ENCODE results near the gene NEDD4. TPM values are rescaled to one million over a fixed set of nuclear protein-coding genes. Genes with fewer than 3 reads are reported as not detected.
"Not testable (repeated sequence)": the region's sequence is repeated elsewhere in the genome, so short reads cannot be mapped to it uniquely, and the experiment has no call there.

NEDD4 gene
- polyA plus RNA-seq, 4 donors: 5.6 to 24.0 (median 8.9) TPM

DNA sequence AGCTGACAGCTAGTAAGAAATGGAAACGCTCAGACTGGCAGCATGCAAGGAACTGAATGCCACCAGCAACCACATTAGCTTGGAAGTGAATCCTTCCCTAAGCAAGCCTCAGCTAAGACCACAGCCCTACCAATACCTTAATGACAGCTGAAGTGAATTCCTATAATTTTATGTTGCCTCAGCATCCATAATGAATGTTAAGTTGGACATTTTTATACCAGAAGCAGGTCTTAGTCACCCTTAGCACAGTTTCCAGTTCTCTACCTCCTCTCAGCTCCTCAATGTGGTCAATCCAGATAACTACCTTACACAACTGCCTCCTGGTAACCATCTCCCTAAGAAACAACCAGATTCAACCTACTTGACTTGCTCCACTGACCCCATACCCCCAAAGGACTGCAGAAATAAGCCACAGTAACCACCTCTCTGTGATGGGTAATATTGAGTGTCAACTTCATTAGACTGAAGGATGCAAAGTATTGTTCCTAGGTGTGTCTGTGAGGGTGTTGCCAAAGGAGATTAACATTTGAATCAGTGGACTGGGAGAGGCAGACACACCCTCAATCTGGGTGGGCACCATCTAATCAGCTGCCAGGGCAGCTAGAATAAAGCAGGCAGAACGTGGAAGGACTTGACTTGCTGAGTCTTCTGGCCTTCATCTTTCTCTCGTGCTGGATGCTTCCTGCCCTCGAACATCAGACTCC, 33.5 kb downstream of the NEDD4 start:
- FAIRE-seq: no peak
- Histone ChIP-seq H3K4me1 (ENCODE audit: control insufficient read depth in 3 of 3, insufficient read depth in 2 of 3, low read depth in 1 of 3, low read length in 2 of 3) (peaks cover 0 to 12% (median 8%) of the 10 kb centered on the region in 3 donors), H3K27ac (ENCODE audit: low read depth in 1 of 3, low read length in 2 of 3) (no peak overlapping the region), H3K4me3 (ENCODE audit: low read depth in 1 of 3, low read length in 3 of 3) (no peak overlapping the region), H3K36me3 (ENCODE audit: control insufficient read depth in 3 of 3, insufficient read depth in 2 of 3, low read depth in 1 of 3, low read length in 3 of 3) (peaks cover 0 to 4% (median 0%) of the 10 kb centered on the region in 3 donors), H3K27me3 (ENCODE audit: control insufficient read depth in 3 of 3, insufficient read depth in 3 of 3, low read length in 3 of 3) (no peaks in the 10 kb centered on the region), H3K9me3 (ENCODE audit: control insufficient read depth in 2 of 2, insufficient read depth in 1 of 2, low read depth in 1 of 2, low read length in 1 of 2) (peaks cover 0 to 1% of the 10 kb centered on the region in 2 donors)
- peak in 1 of 2 donors; percentile 15 for DNase-seq
- WGBS, 3 donors: 32 to 60% (median 52%) methylated on average over 4 of the region's 4 CpGs

DNA sequence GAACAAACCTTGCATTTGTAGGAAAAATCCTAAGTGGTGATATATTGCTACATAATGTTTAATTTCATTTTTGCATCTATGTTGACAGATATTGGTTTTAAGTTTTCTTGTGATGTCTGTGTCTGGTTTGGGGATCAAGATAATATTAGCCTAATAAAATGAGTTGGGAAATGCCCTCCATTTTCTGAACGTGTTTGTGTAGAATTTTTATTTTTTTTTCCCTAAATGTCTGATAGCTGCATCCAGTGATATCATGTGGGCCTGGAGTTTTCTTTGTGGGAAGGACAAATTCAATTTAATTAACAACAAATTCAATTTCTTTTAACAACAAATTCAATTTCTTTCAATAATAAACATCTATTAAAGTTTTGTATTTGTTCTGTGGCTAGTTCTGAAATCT, 35.1 kb downstream of the NEDD4 start:
- WGBS, 3 donors: 55 to 72% (median 63%) methylated on average over 1 of the region's 1 CpG
- DNase-seq (no peak), FAIRE-seq (no peak)
- peaks cover 0 to 2% of the 10 kb centered on the region in 2 donors for H3K9me3 ChIP-seq (ENCODE audit: control insufficient read depth in 2 of 2, insufficient read depth in 1 of 2, low read depth in 1 of 2, low read length in 1 of 2)
- H3K4me1 ChIP-seq (ENCODE audit: control insufficient read depth in 3 of 3, insufficient read depth in 2 of 3, low read depth in 1 of 3, low read length in 2 of 3): peaks cover 0 to 14% (median 9%) of the 10 kb centered on the region in 3 donors
- no peak overlapping the region for H3K4me3 ChIP-seq (ENCODE audit: low read depth in 1 of 3, low read length in 3 of 3)
- H3K27ac ChIP-seq (ENCODE audit: low read depth in 1 of 3, low read length in 2 of 3): no peak overlapping the region
- peaks cover 0 to 2% (median 0%) of the 10 kb centered on the region in 3 donors for H3K36me3 ChIP-seq (ENCODE audit: control insufficient read depth in 3 of 3, insufficient read depth in 2 of 3, low read depth in 1 of 3, low read length in 3 of 3)
- H3K27me3 ChIP-seq (ENCODE audit: control insufficient read depth in 3 of 3, insufficient read depth in 3 of 3, low read length in 3 of 3): no peaks in the 10 kb centered on the region

DNA sequence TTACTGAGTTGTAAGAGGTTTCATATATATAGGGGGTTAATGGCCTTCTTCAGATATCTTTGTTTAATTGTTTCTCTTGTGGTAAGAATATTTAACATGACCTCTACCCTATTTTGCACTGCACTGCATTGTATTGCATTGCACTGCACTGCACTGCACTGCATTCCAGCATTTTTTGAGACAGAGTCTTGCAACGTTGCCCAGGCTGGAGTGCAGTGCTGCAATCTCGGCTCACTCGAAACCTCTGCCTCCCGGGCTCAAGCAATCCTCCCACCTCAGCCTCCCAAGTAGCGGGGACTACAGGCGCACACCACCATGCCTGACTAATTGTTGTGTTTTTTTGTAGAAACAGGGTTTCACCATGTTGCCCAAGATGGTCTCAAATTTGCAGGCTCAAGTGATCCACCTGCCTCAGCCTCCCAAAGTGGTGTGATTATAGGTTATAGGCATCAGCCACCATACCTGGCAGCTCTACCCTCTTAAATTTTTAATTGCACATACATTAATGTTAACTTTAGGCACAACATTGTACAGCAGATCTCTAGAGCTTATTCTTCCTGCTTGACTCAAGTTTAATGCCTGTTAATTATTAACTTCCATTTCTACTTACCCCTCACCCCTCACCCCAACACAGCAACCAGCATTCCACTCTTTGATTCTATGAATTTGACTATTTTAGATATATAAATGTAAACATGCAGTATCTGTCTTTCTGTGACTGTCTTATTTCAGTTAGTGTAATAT, 38.4 kb downstream of the NEDD4 start:
- WGBS, 3 donors: 83 to 91% (median 90%) methylated on average over 6 of the region's 6 CpGs
- Histone ChIP-seq H3K27ac (ENCODE audit: low read depth in 1 of 3, low read length in 2 of 3) (no peak overlapping the region), H3K9me3 (ENCODE audit: control insufficient read depth in 2 of 2, insufficient read depth in 1 of 2, low read depth in 1 of 2, low read length in 1 of 2) (peaks cover 0 to 2% of the 10 kb centered on the region in 2 donors), H3K4me1 (ENCODE audit: control insufficient read depth in 3 of 3, insufficient read depth in 2 of 3, low read depth in 1 of 3, low read length in 2 of 3) (peaks cover 0 to 14% (median 6%) of the 10 kb centered on the region in 3 donors), H3K36me3 (ENCODE audit: control insufficient read depth in 3 of 3, insufficient read depth in 2 of 3, low read depth in 1 of 3, low read length in 3 of 3) (no peaks in the 10 kb centered on the region), H3K4me3 (ENCODE audit: low read depth in 1 of 3, low read length in 3 of 3) (no peak overlapping the region), H3K27me3 (ENCODE audit: control insufficient read depth in 3 of 3, insufficient read depth in 3 of 3, low read length in 3 of 3) (no peaks in the 10 kb centered on the region)
- FAIRE-seq: no peak
- DNase-seq: peak; percentile 13 to 31

DNA sequence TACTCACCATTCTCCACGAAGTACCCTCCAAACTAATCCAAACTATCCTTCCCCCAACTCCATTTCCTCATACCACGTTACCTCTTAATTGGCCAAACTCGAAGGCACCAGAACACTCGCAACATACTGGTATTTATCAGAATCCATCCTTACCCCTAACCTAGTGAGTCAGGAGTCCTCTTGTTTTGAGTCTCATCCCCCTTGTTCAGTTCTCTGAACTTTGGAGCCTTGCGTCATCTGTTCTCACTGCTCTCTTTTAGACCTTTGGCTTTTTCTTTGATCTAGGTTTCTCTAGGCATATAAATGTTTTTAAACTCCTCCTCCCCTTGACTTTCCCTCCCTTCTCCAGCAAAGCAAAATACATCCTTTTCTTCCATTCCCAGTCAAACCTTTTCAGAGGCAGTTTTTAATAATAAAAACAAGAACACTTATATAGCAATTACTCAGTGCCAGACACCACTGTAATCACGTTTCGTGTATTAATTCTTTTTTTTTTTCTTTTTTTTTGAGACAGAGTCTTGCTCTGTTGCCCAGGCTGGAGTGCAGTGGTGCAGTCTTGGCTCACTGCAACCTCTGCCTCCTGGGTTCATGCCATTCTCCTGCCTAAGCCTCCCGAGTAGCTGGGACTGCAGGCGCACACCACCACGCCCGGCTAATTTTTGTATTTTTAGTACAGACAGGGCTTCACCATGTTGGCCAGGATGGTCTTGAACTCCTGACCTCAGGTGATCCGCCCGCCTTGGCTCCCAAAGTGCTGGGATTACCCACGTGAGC, 40.7 kb downstream of the NEDD4 start:
- H3K4me3 ChIP-seq (ENCODE audit: low read depth in 1 of 3, low read length in 3 of 3): peak overlapping the region in 2 of 3 donors; percentile 18 to 26
- WGBS, 3 donors: 43 to 77% (median 50%) methylated on average over 14 of the region's 14 CpGs

DNA sequence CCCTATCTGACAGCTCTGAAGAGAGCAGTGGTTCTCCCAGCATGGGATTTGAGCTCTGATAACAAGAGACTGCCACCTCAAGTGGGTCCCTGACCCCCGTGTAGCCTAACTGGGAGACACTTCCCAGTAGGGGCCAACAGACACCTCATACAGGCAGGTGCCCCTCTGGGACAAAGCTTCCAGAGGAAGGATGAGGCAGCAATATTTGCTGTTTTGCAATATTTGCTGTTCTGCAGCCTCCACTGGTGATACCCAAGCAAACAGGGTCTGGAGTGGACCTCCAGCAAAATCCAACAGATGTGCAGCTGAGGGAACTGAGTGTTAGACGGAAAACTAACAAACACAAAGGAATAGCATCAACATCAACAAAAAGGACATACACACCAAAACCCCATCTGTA, 48.8 kb downstream of the NEDD4 start:
- H3K4me3 ChIP-seq (ENCODE audit: low read depth in 1 of 3, low read length in 3 of 3); FAIRE-seq; H3K4me1 ChIP-seq (ENCODE audit: control insufficient read depth in 3 of 3, insufficient read depth in 2 of 3, low read depth in 1 of 3, low read length in 2 of 3); H3K27ac ChIP-seq (ENCODE audit: low read depth in 1 of 3, low read length in 2 of 3); DNase-seq; H3K27me3 ChIP-seq (ENCODE audit: control insufficient read depth in 3 of 3, insufficient read depth in 3 of 3, low read length in 3 of 3): not testable (repeated sequence)
- H3K9me3 ChIP-seq (ENCODE audit: control insufficient read depth in 2 of 2, insufficient read depth in 1 of 2, low read depth in 1 of 2, low read length in 1 of 2): peaks cover 0 to 10% of the 10 kb centered on the region in 2 donors
- WGBS, 3 donors: 94 to 97% (median 94%) methylated on average over 2 of the region's 2 CpGs
- H3K36me3 ChIP-seq (ENCODE audit: control insufficient read depth in 3 of 3, insufficient read depth in 2 of 3, low read depth in 1 of 3, low read length in 3 of 3): peaks cover 0 to 18% (median 2%) of the 10 kb centered on the region in 3 donors

More for the DNA sequence above, 40.7 kb downstream of the NEDD4 start:
- H3K9me3 ChIP-seq (ENCODE audit: control insufficient read depth in 2 of 2, insufficient read depth in 1 of 2, low read depth in 1 of 2, low read length in 1 of 2); H3K4me1 ChIP-seq (ENCODE audit: control insufficient read depth in 3 of 3, insufficient read depth in 2 of 3, low read depth in 1 of 3, low read length in 2 of 3); H3K36me3 ChIP-seq (ENCODE audit: control insufficient read depth in 3 of 3, insufficient read depth in 2 of 3, low read depth in 1 of 3, low read length in 3 of 3); FAIRE-seq; H3K27me3 ChIP-seq (ENCODE audit: control insufficient read depth in 3 of 3, insufficient read depth in 3 of 3, low read length in 3 of 3): not testable (repeated sequence)
- peak overlapping the region in 1 of 3 donors; percentile 58 for H3K27ac ChIP-seq (ENCODE audit: low read depth in 1 of 3, low read length in 2 of 3)
- DNase-seq: peak; percentile 94 to 95

DNA sequence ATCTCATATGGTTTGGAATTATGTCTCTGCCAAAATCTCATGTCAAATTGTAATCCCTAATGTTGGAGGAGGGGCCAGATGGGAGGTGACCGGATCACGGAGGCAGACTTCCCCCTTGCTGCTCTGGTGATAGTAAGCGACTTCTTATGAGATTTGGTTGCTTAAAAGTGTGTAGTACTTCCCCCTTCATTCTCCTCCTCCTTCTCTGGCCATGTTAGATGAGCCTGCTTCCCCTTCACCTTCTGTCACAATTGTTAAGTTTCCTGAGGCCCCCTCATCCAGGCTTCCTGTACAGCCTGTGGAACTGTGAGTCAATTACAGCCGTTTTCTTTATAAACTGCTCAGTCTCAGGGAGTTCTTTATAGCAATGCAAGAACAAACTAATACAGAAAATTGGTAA, 51.1 kb downstream of the NEDD4 start:
- Histone ChIP-seq H3K36me3 (ENCODE audit: control insufficient read depth in 3 of 3, insufficient read depth in 2 of 3, low read depth in 1 of 3, low read length in 3 of 3) (peaks cover 0 to 25% (median 4%) of the 10 kb centered on the region in 3 donors), H3K27me3 (ENCODE audit: control insufficient read depth in 3 of 3, insufficient read depth in 3 of 3, low read length in 3 of 3) (no peaks in the 10 kb centered on the region), H3K4me3 (ENCODE audit: low read depth in 1 of 3, low read length in 3 of 3) (no peak overlapping the region), H3K4me1 (ENCODE audit: control insufficient read depth in 3 of 3, insufficient read depth in 2 of 3, low read depth in 1 of 3, low read length in 2 of 3) (no peaks in the 10 kb centered on the region), H3K27ac (ENCODE audit: low read depth in 1 of 3, low read length in 2 of 3) (no peak overlapping the region), H3K9me3 (ENCODE audit: control insufficient read depth in 2 of 2, insufficient read depth in 1 of 2, low read depth in 1 of 2, low read length in 1 of 2) (peaks cover 0 to 18% of the 10 kb centered on the region in 2 donors)
- FAIRE-seq: no peak
- 67 to 96% (median 80%) methylated on average over 4 of the region's 4 CpGs for WGBS, 3 donors
- no peak for DNase-seq

DNA sequence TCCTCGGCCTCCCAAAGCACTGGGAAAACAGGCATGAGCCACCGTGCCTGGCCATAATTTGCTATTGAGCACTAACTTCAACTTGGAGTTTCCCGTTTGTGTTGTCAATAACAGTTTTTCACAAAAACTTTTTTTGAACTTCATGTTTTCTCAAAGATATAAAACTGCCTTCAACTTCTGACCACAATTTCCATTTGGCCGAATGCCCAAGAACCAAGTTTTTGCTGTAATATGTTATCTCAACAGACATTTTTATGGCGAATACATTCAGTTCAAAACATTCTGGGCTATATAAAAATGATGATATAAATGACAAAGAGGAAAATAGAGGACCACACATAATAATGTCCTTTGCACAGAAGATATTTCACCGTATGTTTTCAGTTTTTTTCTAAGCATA, 56.4 kb downstream of the NEDD4 start:
- Histone ChIP-seq H3K4me1 (ENCODE audit: control insufficient read depth in 3 of 3, insufficient read depth in 2 of 3, low read depth in 1 of 3, low read length in 2 of 3) (no peaks in the 10 kb centered on the region), H3K27ac (ENCODE audit: low read depth in 1 of 3, low read length in 2 of 3) (no peak overlapping the region), H3K36me3 (ENCODE audit: control insufficient read depth in 3 of 3, insufficient read depth in 2 of 3, low read depth in 1 of 3, low read length in 3 of 3) (peaks cover 0 to 7% (median 2%) of the 10 kb centered on the region in 3 donors), H3K27me3 (ENCODE audit: control insufficient read depth in 3 of 3, insufficient read depth in 3 of 3, low read length in 3 of 3) (no peaks in the 10 kb centered on the region), H3K4me3 (ENCODE audit: low read depth in 1 of 3, low read length in 3 of 3) (no peak overlapping the region), H3K9me3 (ENCODE audit: control insufficient read depth in 2 of 2, insufficient read depth in 1 of 2, low read depth in 1 of 2, low read length in 1 of 2) (peaks cover 0 to 8% of the 10 kb centered on the region in 2 donors)
- 47 to 89% (median 77%) methylated on average over 6 of the region's 6 CpGs for WGBS, 3 donors
- DNase-seq (no peak), FAIRE-seq (no peak)

DNA sequence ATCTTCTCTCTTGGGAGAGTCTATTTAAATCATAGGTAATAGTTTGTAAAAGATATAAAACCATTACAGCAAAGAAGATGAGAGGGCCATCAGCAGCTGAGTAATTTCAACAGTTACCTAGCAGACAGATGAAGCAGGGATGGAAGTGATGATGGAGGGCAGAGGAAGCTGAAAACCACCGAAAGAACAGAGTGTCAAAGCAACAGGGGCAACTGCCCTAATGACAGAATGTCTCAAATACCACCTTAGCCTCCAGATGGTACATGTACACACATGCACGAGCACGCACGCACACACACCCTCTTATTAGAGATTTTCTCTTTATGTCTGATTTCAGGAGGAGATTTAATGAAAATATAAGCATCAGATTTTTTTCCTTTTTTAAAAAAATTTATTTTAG, 64.5 kb downstream of the NEDD4 start:
- DNase-seq (no peak), FAIRE-seq (no peak)
- Histone ChIP-seq H3K4me1 (ENCODE audit: control insufficient read depth in 3 of 3, insufficient read depth in 2 of 3, low read depth in 1 of 3, low read length in 2 of 3) (no peaks in the 10 kb centered on the region), H3K9me3 (ENCODE audit: control insufficient read depth in 2 of 2, insufficient read depth in 1 of 2, low read depth in 1 of 2, low read length in 1 of 2) (peaks cover 0 to 10% of the 10 kb centered on the region in 2 donors), H3K4me3 (ENCODE audit: low read depth in 1 of 3, low read length in 3 of 3) (no peak overlapping the region), H3K36me3 (ENCODE audit: control insufficient read depth in 3 of 3, insufficient read depth in 2 of 3, low read depth in 1 of 3, low read length in 3 of 3) (peaks cover 0 to 5% (median 0%) of the 10 kb centered on the region in 3 donors), H3K27me3 (ENCODE audit: control insufficient read depth in 3 of 3, insufficient read depth in 3 of 3, low read length in 3 of 3) (no peaks in the 10 kb centered on the region), H3K27ac (ENCODE audit: low read depth in 1 of 3, low read length in 2 of 3) (no peak overlapping the region)
- 86 to 92% (median 90%) methylated on average over 4 of the region's 4 CpGs for WGBS, 3 donors
